Adipocyte (in vitro differentiated cells): ENCODE results near the gene OR4D6.

ENCODE experiments used
- DNase-seq: peaks from one replicate; pipeline ENCODE4 v3.0.0-alpha.2; 2015; ENCODE audit warnings: low read depth
- H3K27me3 ChIP-seq: replicated peaks from 2 replicates; pipeline ENCODE4 v1.7.0; 2013; ENCODE audit warnings: mild to moderate bottlenecking, low read length, moderate library complexity; ENCODE audit not compliant: control insufficient read depth, insufficient read depth
- H3K36me3 ChIP-seq: 2 replicates; pipeline ENCODE4 v1.7.0; 2013; ENCODE audit warnings: low read length, mild to moderate bottlenecking, moderate library complexity; ENCODE audit not compliant: control insufficient read depth, insufficient read depth, severe bottlenecking
- H3K4me1 ChIP-seq: 2 replicates; pipeline ENCODE4 v1.7.0; 2013; ENCODE audit warnings: mild to moderate bottlenecking, low read length, moderate library complexity; ENCODE audit not compliant: control insufficient read depth, insufficient read depth
- H3K4me3 ChIP-seq: 2 replicates; pipeline ENCODE4 v1.7.0; 2013; ENCODE audit warnings: mild to moderate bottlenecking, low read length, moderate library complexity
- H3K9ac ChIP-seq: 2 replicates; pipeline ENCODE4 v1.7.0; 2013; ENCODE audit warnings: mild to moderate bottlenecking, low read length, moderate library complexity
- H3K9me3 ChIP-seq: 2 replicates; pipeline ENCODE4 v1.7.0; 2013; ENCODE audit warnings: mild to moderate bottlenecking, low read length, moderate library complexity; ENCODE audit not compliant: control insufficient read depth

The OR4D6 gene

GRCh38 chr11:59456661-59457060 is at the start of gene OR4D6:
Gene OR4D6, plus strand, starts transcription at chr11:59456961. Its CDS starts 0 bp downstream, at chr11:59456961.
- DNase-seq: no peak
- no peaks in the 10 kb centered on the region for H3K9me3 ChIP-seq
- H3K36me3 ChIP-seq: no peaks in the 10 kb centered on the region
- no peaks in the 10 kb centered on the region for H3K4me1 ChIP-seq
- no peaks in the 10 kb centered on the region for H3K27me3 ChIP-seq
- no peak within 1 kb of the TSS for H3K9ac ChIP-seq
- H3K4me3 ChIP-seq: no peak within 1 kb of the TSS

- H3K9ac ChIP-seq: no peak overlapping the region
- DNase-seq: no peak
- peaks cover 34% of the 10 kb centered on the region for H3K9me3 ChIP-seq
- no peaks in the 10 kb centered on the region for H3K4me1 ChIP-seq
- H3K27me3 ChIP-seq: no peaks in the 10 kb centered on the region
- no peaks in the 10 kb centered on the region for H3K36me3 ChIP-seq
- H3K4me3 ChIP-seq: no peak overlapping the region
These were observed 43.1 kb upstream of the OR4D6 start for GRCh38 chr11:59413646-59414045.

GRCh38 chr11:59415111-59415510 is 41.6 kb upstream of the OR4D6 start:
- DNase-seq: no peak
- no peaks in the 10 kb centered on the region for H3K36me3 ChIP-seq
- no peaks in the 10 kb centered on the region for H3K27me3 ChIP-seq
- no peaks in the 10 kb centered on the region for H3K4me1 ChIP-seq
- peaks cover 20% of the 10 kb centered on the region for H3K9me3 ChIP-seq
- H3K9ac ChIP-seq: no peak overlapping the region
- H3K4me3 ChIP-seq: no peak overlapping the region

GRCh38 chr11:59416613-59417012 is 40.1 kb upstream of the OR4D6 start:
- H3K9me3 ChIP-seq: peaks cover 6% of the 10 kb centered on the region
- no peaks in the 10 kb centered on the region for H3K36me3 ChIP-seq
- no peak overlapping the region for H3K4me3 ChIP-seq
- H3K9ac ChIP-seq: no peak overlapping the region
- H3K4me1 ChIP-seq: no peaks in the 10 kb centered on the region
- no peaks in the 10 kb centered on the region for H3K27me3 ChIP-seq
- no peak for DNase-seq

GRCh38 chr11:59417023-59417422 is 39.7 kb upstream of the OR4D6 start:
- no peak overlapping the region for H3K9ac ChIP-seq
- no peak for DNase-seq

GRCh38 chr11:59418156-59418555 is 38.6 kb upstream of the OR4D6 start:
- no peaks in the 10 kb centered on the region for H3K36me3 ChIP-seq
- H3K4me3 ChIP-seq: no peak overlapping the region
- H3K4me1 ChIP-seq: no peaks in the 10 kb centered on the region
- peaks cover 4% of the 10 kb centered on the region for H3K27me3 ChIP-seq
- no peak overlapping the region for H3K9ac ChIP-seq
- H3K9me3 ChIP-seq: peaks cover 3% of the 10 kb centered on the region
- DNase-seq: no peak

More at GRCh38 chr11:59417023-59417422, 39.7 kb upstream of the OR4D6 start:
- peaks cover 6% of the 10 kb centered on the region for H3K9me3 ChIP-seq
- no peak overlapping the region for H3K4me3 ChIP-seq
- H3K36me3 ChIP-seq: no peaks in the 10 kb centered on the region
- peaks cover 2% of the 10 kb centered on the region for H3K27me3 ChIP-seq
- no peaks in the 10 kb centered on the region for H3K4me1 ChIP-seq

- Histone ChIP-seq H3K4me3 (no peak overlapping the region), H3K9me3 (no peaks in the 10 kb centered on the region), H3K4me1 (no peaks in the 10 kb centered on the region), H3K36me3 (no peaks in the 10 kb centered on the region), H3K9ac (no peak overlapping the region), H3K27me3 (peaks cover 12% of the 10 kb centered on the region)
- DNase-seq: no peak
These were observed 32.9 kb upstream of the OR4D6 start for GRCh38 chr11:59423835-59424234.

GRCh38 chr11:59425131-59425530 is 31.6 kb upstream of the OR4D6 start:
- H3K27me3 ChIP-seq: peaks cover 12% of the 10 kb centered on the region
- H3K4me3 ChIP-seq: no peak overlapping the region
- no peak for DNase-seq
- H3K9me3 ChIP-seq: no peaks in the 10 kb centered on the region
- no peaks in the 10 kb centered on the region for H3K4me1 ChIP-seq
- H3K9ac ChIP-seq: no peak overlapping the region
- H3K36me3 ChIP-seq: no peaks in the 10 kb centered on the region

GRCh38 chr11:59426361-59427067 is 30.2 kb upstream of the OR4D6 start, which contains the start of gene OR5A2:
Gene OR5A2, minus strand, starts transcription at chr11:59426413. Its CDS starts 3,460 bp downstream, at chr11:59422953.
- Histone ChIP-seq H3K9ac (no peak within 1 kb of the TSS), H3K27me3 (peaks cover 12% of the 10 kb centered on the region), H3K9me3 (no peaks in the 10 kb centered on the region), H3K4me1 (no peaks in the 10 kb centered on the region), H3K36me3 (no peaks in the 10 kb centered on the region), H3K4me3 (no peak within 1 kb of the TSS)
- no peak for DNase-seq

GRCh38 chr11:59427068-59427382 is 29.7 kb upstream of the OR4D6 start:
- no peak for DNase-seq
- H3K27me3 ChIP-seq: peaks cover 10% of the 10 kb centered on the region
- H3K36me3 ChIP-seq: no peaks in the 10 kb centered on the region
- no peaks in the 10 kb centered on the region for H3K9me3 ChIP-seq
- H3K4me3 ChIP-seq: no peak overlapping the region
- H3K4me1 ChIP-seq: no peaks in the 10 kb centered on the region
- H3K9ac ChIP-seq: no peak overlapping the region

GRCh38 chr11:59429924-59430516 is 26.7 kb upstream of the OR4D6 start:
- Histone ChIP-seq H3K36me3 (no peaks in the 10 kb centered on the region), H3K4me3 (no peak overlapping the region), H3K9ac (no peak overlapping the region), H3K4me1 (no peaks in the 10 kb centered on the region), H3K9me3 (no peaks in the 10 kb centered on the region), H3K27me3 (peaks cover 6% of the 10 kb centered on the region)
- DNase-seq: peak; percentile 64
